GM13977 (cell line): Measurements from ENCODE around the gene MED1.
"Not testable (repeated sequence)": the region's sequence is repeated elsewhere in the genome, so short reads cannot be mapped to it uniquely, and the experiment has no call there.

ENCODE experiments used
- DNase-seq: peaks from one replicate; pipeline ENCODE4 v3.0.0; 2012; ENCODE audit warnings: low spot score
- CTCF ChIP-seq: IDR thresholded peaks from 2 replicates; pipeline ENCODE4 v1.5.1; 2012; ENCODE audit warnings: mild to moderate bottlenecking, control low read depth; ENCODE audit not compliant: insufficient read depth; ENCODE audit errors: extremely low read depth, missing control alignments
- in situ Hi-C: fragments of 300-500 bp; cut with MboI; formaldehyde crosslinking; loops from one replicate; pipeline ENCODE4 v1.12.0; 2022; ENCODE audit warnings: low sequenced_read_pairs, low pct_unique_long_range_greater_than_20kb, mixed read lengths, inconsistent platforms; ENCODE audit not compliant: unreplicated experiment

The MED1 gene

GRCh38 chr17:39455919-39456318 lies 4.9 kb upstream of the MED1 start:
- DNase-seq: no peak
- in situ Hi-C loops: no loop called here
- TF ChIP-seq CTCF: no peak

DNA sequence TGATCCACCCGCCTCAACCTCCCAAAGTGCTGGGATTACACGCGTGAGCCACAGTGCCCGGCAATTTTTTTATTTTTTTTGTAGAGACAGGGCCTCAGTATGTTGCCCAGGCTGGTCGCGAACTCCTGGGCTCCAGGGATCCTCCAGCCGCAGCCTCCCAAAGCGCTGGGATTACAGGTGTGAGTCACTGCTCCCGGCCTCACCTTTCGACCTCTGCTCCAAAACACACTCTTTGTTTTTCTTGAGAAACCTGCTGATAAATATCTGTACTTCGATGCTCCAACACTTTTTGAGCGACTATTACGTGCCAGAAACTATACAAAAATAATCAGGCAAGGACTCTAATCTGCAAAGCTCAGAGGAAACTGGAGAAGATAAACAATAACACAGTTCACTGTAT lies 1.0 kb downstream of the MED1 start:
- no peak for TF ChIP-seq CTCF
- in situ Hi-C loops: no loop called here
- DNase-seq: no peak

GRCh38 chr17:39447561-39447960 lies 3.5 kb downstream of the MED1 start:
- no peak for TF ChIP-seq CTCF
- in situ Hi-C loops: no loop called here

GRCh38 chr17:39443326-39443725 lies 7.7 kb downstream of the MED1 start:
- no peak for TF ChIP-seq CTCF
- in situ Hi-C loops: no loop called here
- DNase-seq: no peak

More at GRCh38 chr17:39447561-39447960, 3.5 kb downstream of the MED1 start:
- no peak for DNase-seq

GRCh38 chr17:39439868-39440267 lies 11.2 kb downstream of the MED1 start:
- in situ Hi-C loops, DNase-seq: not testable (repeated sequence)

- in situ Hi-C loops: no loop called here
- no peak for TF ChIP-seq CTCF
- no peak for DNase-seq
Observed at GRCh38 chr17:39429600-39429999, 21.5 kb downstream of the MED1 start.

DNA sequence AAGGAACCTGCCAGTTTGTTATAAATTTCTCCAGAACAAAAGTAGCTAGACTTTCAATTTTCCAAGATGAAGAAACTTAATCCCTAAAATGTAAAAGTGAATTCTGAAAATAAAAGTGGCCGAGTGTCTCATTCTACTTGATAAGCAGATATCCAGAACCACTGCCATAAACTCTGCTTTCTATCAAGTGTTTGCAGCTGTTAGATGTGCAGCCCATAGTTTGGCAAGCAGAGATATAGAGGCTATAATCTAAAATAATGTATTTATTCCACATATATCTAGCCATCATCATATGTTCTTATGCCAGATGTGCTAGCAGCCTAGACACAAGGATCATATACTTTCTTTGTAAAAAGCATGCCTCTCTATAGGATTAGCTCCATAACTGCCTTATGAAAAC lies 34.9 kb downstream of the MED1 start:
- DNase-seq: no peak
- TF ChIP-seq CTCF: no peak
- in situ Hi-C loops: no loop called here
